HepG2 (cell line): ENCODE data around the gene VPS18. TPM values are rescaled to one million over a fixed set of nuclear protein-coding genes. Genes with fewer than 3 reads are reported as not detected.

Experiments used
- ARHGAP35 ChIP-seq: sonication (generic); formaldehyde crosslinking; IDR thresholded peaks from 2 replicates; pipeline ENCODE4 v1.9.0; 2022; ENCODE audit warnings: mild to moderate bottlenecking, inconsistent platforms, moderate library complexity, missing genetic modification reagents, borderline replicate concordance
- GFI1 ChIP-seq: sonication (generic); formaldehyde crosslinking; IDR thresholded peaks from 2 replicates; pipeline ENCODE4 v1.5.0; 2020; ENCODE audit warnings: missing genetic modification reagents, mild to moderate bottlenecking, borderline replicate concordance
- IKZF4 ChIP-seq: sonication (generic); formaldehyde crosslinking; IDR thresholded peaks from 2 replicates; pipeline ENCODE4 v1.5.1; 2020; ENCODE audit warnings: borderline replicate concordance, mild to moderate bottlenecking, low read depth, missing genetic modification reagents; ENCODE audit errors: not compliant biosample characterization
- MAFK ChIP-seq, 2 experiments: IDR thresholded peaks in 1 of 2; conservative IDR thresholded peaks in 1 of 2; 2 replicates each; pipeline ENCODE4 v1.6.1; 2011; ENCODE audit warnings: improper control_type of control experiment in 2 of 2, low read length in 2 of 2
- MYC ChIP-seq: sonication (generic); formaldehyde crosslinking; IDR thresholded peaks from 2 replicates; pipeline ENCODE4 v1.9.0; 2021; ENCODE audit warnings: missing genetic modification reagents, borderline replicate concordance
- NFKBIZ ChIP-seq: IDR thresholded peaks from 2 replicates; pipeline ENCODE4 v1.6.1; 2018; ENCODE audit warnings: missing genetic modification reagents, missing compliant biosample characterization
- SATB2 ChIP-seq: sonication (generic); formaldehyde crosslinking; IDR thresholded peaks from 2 replicates; pipeline ENCODE4 v1.5.0; 2020; ENCODE audit warnings: missing genetic modification reagents
- SRSF9 ChIP-seq: fragments of 200-400 bp; formaldehyde crosslinking; IDR thresholded peaks from 2 replicates; pipeline ENCODE4 v1.6.1; 2018; ENCODE audit warnings: borderline replicate concordance, mild to moderate bottlenecking, low read depth, low read length; ENCODE audit not compliant: insufficient read depth, poor library complexity, severe bottlenecking
- TMF1 ChIP-seq: sonication (generic); formaldehyde crosslinking; IDR thresholded peaks from 2 replicates; pipeline ENCODE4 v1.8.1; 2022; ENCODE audit warnings: low read depth, missing genetic modification reagents
- ZNF24 ChIP-seq: fragments of 450-650 bp; IDR thresholded peaks from 2 replicates; pipeline ENCODE4 v1.6.1; 2017; ENCODE audit warnings: antibody characterized with exemption, mild to moderate bottlenecking
- ZNF292 ChIP-seq: sonication (generic); formaldehyde crosslinking; IDR thresholded peaks from 2 replicates; pipeline ENCODE4 v1.8.1; 2022; ENCODE audit warnings: mild to moderate bottlenecking, low read depth, missing genetic modification reagents, borderline replicate concordance
- ZNF383 ChIP-seq: sonication (generic); formaldehyde crosslinking; IDR thresholded peaks from 2 replicates; pipeline ENCODE4 v1.4.0; 2020; ENCODE audit warnings: missing genetic modification reagents, mild to moderate bottlenecking, borderline replicate concordance
- polyA plus RNA-seq, 8 experiments: library from polyadenylated mRNA; depleted of rRNA in 3 of 8; stranded (reverse) in 7 of 8; unstranded in 1 of 8; fragments of >200 nt; fragmentation: Illumina TruSeq in 4 of 8; extraction: Trizol in 4 of 8; gene quantifications; 2 replicates each; pipeline versions ENCODE4 v1.2.1 to v1.2.3, GENCODE V29; 2011 to 2016; ENCODE audit warnings: low read depth in 4 of 8, missing spikeins in 1 of 8, mixed read lengths in 1 of 8; ENCODE audit not compliant: insufficient read depth in 1 of 8
- total RNA-seq, 5 experiments: library from RNA; depleted of rRNA; stranded (reverse); fragments of >200 nt; fragmentation: Illumina TruSeq; extraction: Trizol; gene quantifications; 2 replicates each; pipeline ENCODE4 v1.2.3, GENCODE V29; 2016; ENCODE audit warnings: low read depth in 1 of 5
- TF ChIP-seq, protein P1 (sequence below): sonication (generic); formaldehyde crosslinking; IDR thresholded peaks from 2 replicates; pipeline ENCODE4 v1.4.0; 2020; ENCODE audit warnings: mild to moderate bottlenecking, missing genetic modification reagents
- TF ChIP-seq, protein P2 (sequence below): sonication (generic); formaldehyde crosslinking; IDR thresholded peaks from 2 replicates; pipeline ENCODE4 v1.4.0; 2020; ENCODE audit warnings: mild to moderate bottlenecking, missing genetic modification reagents
- TF ChIP-seq, protein P3 (sequence below): sonication (generic); formaldehyde crosslinking; IDR thresholded peaks from 2 replicates; pipeline ENCODE4 v1.4.0; 2020; ENCODE audit warnings: missing genetic modification reagents, mild to moderate bottlenecking, borderline replicate concordance
- TF ChIP-seq, protein P4 (sequence below): sonication (generic); formaldehyde crosslinking; IDR thresholded peaks from 2 replicates; pipeline ENCODE4 v1.8.0; 2022; ENCODE audit warnings: missing genetic modification reagents, low read depth, mild to moderate bottlenecking, borderline replicate concordance

Gene VPS18
- total and polyA plus RNA-seq, 2 of the 13 experiments (the other 11 are each of a cell fraction or from before 2014, with no cell fraction given), result 5.8 to 17.0 TPM

DNA sequence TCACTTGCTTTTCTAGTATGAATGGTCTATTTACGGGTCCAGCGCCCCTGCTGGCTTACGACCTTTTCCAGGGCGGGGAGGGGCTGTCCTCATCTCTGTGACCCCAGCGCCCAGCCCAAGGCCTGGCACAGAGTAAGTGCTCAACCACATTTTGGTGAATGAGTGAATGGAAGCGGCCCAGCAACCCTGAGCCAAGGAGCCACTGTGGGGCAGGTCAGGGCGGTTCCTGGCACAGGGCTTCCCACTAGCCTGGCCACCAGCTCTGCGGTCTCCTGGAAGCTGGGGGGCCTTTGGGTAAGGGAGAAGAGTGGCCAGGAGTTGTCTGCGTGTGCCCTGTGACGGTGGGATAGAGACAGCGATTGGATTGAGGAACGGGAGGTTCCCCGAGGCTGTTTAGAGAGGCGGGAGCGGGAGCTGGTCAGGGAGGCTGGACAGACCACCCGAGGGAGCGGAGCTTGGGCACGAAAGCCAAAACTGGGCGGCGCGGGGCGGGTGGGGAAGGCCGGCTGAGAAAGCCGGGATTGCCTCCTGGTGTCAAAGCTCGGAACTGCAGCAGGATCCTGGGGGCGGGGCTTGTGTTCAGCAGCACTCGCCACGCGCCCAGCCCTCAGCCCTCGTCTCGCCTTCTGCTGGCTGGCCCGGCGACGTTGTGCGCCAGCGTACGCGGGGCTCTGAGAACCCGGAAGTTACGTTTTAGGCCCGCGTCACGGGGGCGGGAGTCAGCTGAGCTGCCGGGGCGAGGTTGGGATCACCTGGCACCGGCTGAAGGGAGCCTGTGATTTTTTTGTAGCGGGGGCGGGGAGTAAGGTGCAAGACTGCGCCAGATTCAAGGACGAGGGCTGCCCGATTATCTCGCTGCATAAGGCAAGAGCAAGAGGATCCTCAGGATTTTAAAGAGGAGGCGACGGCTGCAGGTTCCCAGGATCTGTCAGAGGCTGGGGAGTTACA lies at the start of gene VPS18 (continued):
- TF ChIP-seq MAFK (conservative IDR thresholded peaks at IDR 0.05 in 1 of 2, IDR thresholded peaks at IDR 0.05 in 1 of 2; ENCODE audit: low read length in 2 of 2) (no peak), GFI1 (CRISPR knock-in tag) (0 out of 2 replicates have a peak, but pooled peaks have one; percentile 59), SATB2 (CRISPR knock-in tag) (no peak), ARHGAP35 (CRISPR knock-in tag) (no peak), ZNF24 (no peak), NFKBIZ (CRISPR knock-in tag) (no peak), TMF1 (CRISPR knock-in tag) (no peak), ZNF383 (CRISPR knock-in tag) (no peak), ZNF292 (CRISPR knock-in tag) (no peak), IKZF4 (CRISPR knock-in tag) (no peak), MYC (CRISPR knock-in tag) (peak; percentile 93), SRSF9 (no peak)
- TF ChIP-seq, protein P1, sequence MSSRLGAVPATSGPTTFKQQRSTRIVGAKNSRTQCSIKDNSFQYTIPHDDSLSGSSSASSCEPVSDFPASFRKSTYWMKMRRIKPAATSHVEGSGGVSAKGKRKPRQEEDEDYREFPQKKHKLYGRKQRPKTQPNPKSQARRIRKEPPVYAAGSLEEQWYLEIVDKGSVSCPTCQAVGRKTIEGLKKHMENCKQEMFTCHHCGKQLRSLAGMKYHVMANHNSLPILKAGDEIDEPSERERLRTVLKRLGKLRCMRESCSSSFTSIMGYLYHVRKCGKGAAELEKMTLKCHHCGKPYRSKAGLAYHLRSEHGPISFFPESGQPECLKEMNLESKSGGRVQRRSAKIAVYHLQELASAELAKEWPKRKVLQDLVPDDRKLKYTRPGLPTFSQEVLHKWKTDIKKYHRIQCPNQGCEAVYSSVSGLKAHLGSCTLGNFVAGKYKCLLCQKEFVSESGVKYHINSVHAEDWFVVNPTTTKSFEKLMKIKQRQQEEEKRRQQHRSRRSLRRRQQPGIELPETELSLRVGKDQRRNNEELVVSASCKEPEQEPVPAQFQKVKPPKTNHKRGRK (CRISPR knock-in tag), result no peak
- TF ChIP-seq, protein P2, sequence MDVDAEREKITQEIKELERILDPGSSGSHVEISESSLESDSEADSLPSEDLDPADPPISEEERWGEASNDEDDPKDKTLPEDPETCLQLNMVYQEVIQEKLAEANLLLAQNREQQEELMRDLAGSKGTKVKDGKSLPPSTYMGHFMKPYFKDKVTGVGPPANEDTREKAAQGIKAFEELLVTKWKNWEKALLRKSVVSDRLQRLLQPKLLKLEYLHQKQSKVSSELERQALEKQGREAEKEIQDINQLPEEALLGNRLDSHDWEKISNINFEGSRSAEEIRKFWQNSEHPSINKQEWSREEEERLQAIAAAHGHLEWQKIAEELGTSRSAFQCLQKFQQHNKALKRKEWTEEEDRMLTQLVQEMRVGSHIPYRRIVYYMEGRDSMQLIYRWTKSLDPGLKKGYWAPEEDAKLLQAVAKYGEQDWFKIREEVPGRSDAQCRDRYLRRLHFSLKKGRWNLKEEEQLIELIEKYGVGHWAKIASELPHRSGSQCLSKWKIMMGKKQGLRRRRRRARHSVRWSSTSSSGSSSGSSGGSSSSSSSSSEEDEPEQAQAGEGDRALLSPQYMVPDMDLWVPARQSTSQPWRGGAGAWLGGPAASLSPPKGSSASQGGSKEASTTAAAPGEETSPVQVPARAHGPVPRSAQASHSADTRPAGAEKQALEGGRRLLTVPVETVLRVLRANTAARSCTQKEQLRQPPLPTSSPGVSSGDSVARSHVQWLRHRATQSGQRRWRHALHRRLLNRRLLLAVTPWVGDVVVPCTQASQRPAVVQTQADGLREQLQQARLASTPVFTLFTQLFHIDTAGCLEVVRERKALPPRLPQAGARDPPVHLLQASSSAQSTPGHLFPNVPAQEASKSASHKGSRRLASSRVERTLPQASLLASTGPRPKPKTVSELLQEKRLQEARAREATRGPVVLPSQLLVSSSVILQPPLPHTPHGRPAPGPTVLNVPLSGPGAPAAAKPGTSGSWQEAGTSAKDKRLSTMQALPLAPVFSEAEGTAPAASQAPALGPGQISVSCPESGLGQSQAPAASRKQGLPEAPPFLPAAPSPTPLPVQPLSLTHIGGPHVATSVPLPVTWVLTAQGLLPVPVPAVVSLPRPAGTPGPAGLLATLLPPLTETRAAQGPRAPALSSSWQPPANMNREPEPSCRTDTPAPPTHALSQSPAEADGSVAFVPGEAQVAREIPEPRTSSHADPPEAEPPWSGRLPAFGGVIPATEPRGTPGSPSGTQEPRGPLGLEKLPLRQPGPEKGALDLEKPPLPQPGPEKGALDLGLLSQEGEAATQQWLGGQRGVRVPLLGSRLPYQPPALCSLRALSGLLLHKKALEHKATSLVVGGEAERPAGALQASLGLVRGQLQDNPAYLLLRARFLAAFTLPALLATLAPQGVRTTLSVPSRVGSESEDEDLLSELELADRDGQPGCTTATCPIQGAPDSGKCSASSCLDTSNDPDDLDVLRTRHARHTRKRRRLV (CRISPR knock-in tag), result no peak
- TF ChIP-seq, protein P3, sequence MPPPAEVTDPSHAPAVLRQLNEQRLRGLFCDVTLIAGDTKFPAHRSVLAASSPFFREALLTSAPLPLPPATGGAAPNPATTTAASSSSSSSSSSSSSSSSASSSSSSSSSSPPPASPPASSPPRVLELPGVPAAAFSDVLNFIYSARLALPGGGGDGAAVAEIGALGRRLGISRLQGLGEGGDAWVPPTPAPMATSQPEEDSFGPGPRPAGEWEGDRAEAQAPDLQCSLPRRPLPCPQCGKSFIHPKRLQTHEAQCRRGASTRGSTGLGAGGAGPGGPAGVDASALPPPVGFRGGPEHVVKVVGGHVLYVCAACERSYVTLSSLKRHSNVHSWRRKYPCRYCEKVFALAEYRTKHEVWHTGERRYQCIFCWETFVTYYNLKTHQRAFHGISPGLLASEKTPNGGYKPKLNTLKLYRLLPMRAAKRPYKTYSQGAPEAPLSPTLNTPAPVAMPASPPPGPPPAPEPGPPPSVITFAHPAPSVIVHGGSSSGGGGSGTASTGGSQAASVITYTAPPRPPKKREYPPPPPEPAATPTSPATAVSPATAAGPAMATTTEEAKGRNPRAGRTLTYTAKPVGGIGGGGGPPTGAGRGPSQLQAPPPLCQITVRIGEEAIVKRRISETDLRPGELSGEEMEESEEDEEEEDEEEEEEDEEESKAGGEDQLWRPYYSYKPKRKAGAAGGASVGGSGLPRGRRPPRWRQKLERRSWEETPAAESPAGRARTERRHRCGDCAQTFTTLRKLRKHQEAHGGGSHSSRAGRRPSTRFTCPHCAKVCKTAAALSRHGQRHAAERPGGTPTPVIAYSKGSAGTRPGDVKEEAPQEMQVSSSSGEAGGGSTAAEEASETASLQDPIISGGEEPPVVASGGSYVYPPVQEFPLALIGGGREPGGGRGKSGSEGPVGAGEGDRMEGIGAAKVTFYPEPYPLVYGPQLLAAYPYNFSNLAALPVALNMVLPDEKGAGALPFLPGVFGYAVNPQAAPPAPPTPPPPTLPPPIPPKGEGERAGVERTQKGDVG (CRISPR knock-in tag), result peak; percentile 25; the same call in 1 of the 2 replicates
- TF ChIP-seq, protein P4, sequence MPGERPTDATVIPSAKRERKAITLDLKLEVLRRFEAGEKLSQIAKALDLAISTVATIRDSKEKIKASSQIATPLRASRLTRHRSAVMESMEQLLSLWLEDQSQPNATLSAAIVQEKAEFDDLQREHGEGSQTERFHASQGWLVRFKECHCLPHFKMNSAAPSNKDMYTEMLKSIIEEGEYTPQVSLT (CRISPR knock-in tag), result no peak
